Measurements from ENCODE around the gene ZBTB38. TPM values are rescaled to one million over a fixed set of nuclear protein-coding genes. Genes with fewer than 3 reads are reported as not detected.

The ZBTB38 gene
- total RNA-seq, 1 donor from 2014 or later, result 77.6 TPM

DNA sequence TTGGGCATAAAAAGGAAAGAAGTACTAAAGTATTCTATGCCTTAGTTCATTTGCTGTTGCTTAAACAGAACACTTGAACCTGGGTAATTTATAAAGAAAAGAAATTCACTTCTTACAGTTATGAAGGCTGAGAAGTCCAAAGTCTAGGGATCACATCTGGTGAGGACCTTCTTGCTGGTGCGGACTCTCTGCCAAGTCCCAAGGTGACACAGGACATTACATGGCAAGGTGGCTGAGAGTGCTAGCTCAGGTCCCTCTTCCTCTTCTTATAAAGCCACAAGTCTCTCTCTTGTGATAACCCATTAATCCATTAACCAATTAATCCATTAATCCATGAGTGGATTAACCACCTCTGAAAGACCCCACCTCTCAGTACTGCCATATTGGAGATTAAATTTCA is 3.1 kb upstream of the ZBTB38 start:
- DNase-seq (ENCODE audit: low read depth in 2 of 2), result no peak

DNA sequence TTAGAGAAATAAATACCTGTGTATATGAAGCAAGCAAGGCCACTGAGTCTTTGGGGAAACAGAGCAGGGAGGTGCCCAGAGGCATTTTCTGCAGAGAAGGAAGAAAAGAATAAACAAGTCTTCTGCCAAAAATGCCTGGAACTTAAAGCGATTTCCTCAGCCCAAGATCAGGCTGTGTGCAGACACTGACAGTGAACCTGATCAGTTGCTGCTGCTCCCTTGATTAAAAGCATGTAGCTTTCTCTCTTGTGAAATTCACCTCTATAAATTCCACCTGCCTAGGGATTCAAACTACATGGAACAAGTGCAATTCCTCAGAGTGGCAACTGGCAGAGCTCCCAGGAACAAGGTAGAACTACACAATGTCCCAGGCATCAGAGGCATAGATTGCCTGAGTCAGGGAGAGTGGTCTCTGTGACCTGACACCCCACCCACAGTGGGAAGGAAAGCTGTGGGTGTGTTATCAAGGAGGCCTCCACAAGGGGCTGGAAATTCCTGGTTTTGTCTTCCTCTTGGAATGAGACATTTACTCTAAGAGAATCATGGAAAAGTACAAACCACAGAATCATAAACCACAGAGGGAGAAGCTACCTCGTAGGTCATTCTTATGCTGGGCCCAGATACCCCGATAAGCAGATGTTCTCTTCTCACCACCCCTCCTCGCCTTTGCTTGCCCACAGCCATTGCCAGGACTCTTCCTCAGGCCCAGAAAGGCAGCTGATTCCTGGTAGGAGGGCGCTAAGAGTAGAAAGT is 1.8 kb upstream of the ZBTB38 start:
- DNase-seq (ENCODE audit: low read depth in 2 of 2), result peak; percentile 24 to 80

DNA sequence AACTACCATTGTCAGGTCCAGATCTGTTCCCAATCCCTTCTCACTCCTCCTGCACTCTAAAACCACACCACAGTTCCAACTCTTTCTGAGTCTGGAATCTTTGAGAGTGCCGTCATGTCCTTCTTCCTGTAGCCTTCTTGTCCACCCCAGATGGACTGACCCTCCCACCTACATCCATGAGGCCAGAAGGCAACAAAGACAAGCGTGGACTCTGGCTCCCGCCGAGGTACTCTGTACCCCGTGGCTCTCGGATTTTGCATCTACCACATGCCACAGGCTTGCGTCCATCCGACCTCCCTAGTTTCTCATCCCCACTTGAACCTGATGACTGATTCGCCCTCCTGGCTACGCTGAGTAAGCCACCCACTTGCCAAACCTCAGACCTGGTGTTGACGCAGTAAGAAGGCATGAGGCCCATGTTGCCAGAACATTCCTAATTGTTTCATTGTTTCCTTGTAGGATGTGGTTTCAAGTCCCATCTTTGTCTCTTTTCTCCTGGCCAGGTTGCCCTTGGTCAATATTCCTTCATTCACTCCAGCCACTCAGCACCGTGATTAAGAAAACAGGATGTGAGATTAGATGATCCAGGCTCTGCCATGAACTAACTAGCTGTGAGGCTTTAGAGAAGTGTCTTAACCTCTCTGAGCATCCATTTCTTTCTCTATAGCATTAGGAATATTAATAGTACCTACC is 1.1 kb upstream of the ZBTB38 start:
- DNase-seq (ENCODE audit: low read depth in 2 of 2), result peak; percentile 45 to 98

DNA sequence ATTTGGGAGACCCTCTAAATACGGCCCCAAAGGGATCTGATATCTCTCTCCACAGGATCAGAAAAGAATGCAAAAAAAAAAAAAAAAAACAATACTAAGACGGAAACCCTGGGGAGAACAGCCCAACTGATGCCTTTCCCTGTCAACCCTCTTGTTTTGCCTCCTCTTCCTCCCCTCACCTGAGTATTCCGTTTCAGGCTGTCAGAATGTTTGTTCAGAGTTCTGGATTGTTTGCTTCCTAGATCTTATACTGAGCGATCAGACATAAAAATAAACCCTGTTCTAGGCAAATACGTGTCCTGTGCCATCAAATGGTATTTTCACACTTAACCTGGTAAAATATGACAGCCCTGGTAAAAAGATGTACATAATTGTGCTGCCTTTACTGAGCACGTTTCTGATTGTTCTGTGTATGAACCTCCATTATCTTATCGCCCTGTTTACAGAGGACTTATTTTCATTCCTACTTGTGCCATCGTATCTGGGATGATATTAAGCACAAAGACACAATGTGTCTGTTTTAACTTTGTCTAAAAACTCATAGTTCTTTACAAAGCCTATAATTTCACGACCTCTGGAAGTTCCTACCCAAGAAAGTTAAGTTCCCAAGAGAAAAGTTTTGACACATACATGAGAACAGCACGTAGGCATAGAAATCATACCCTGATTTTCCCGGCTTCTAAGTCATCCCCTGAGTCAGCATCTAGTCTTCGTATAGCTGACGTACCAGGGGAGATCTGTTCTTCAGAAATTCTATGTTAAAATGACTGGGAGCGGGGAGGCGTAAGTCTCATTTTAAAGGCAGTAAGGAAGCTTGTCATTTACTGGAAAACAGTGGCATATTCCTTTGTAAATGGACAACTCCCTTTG is 856 bp downstream of the ZBTB38 start:
- peak; percentile 62 to 89 for DNase-seq (ENCODE audit: low read depth in 2 of 2)

DNA sequence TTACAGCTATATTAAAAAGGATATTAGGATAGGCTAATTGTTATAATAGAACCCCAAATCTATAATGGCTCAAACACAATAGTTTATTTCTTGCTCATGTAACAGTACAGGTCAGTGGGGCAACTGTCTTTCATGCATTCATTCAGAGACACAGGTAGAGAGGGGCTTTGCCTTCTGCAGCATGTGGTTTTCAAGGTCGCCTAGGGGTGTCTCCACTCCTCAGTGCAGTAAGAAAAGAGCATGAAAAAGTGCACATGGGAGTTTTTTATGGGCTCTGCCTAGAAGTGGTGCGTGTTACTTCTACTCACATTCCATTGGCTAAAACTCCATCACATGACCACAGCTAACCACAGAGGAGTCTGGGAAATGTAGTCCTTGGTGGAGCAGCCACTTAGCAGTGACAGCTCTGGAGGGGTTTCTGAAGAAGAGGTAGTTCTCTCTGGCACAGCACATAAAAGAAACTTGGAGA is 1.8 kb downstream of the ZBTB38 start:
- DNase-seq (ENCODE audit: low read depth in 2 of 2), result peak; percentile 93 to 94

DNA sequence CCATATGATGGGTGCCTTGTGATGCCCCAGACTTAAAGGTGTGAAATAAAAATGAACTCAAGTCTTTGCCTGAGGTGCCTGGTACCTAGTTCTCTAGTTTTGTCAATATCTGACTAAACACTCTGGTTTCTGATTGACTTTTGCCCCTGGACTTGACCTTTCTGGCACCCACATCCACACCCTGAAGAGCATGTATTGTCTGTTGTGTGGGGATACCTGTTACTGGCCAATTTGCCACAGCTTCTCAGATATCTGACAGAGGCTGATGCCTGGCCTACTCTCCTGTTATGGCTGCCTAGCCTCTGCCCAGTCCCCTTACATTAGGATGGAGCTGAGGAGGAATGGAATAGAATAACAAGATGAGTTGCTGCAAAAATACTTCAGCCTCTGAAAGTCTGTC is 3.6 kb downstream of the ZBTB38 start:
- DNase-seq (ENCODE audit: low read depth in 2 of 2), result no peak

DNA sequence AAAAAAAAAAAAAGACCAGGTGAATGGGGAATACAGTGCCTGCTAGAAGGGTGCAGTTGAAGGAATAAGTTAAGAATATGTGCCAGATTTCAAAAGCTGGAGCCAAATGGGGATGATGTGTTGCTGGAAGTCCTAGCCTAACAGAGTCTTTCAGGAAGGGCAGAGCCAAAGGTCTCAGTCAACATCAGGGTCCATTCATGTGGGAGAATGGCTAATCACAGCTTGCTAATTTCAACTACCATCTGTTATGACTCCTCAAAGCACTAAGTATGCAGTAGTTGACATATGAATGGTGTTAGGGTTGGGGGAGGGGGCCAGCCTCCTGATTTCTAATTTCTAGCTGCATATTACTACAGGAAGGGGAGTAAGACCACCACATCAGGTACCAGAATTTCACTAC is 4.4 kb downstream of the ZBTB38 start:
- no peak for DNase-seq (ENCODE audit: low read depth in 2 of 2)

DNA sequence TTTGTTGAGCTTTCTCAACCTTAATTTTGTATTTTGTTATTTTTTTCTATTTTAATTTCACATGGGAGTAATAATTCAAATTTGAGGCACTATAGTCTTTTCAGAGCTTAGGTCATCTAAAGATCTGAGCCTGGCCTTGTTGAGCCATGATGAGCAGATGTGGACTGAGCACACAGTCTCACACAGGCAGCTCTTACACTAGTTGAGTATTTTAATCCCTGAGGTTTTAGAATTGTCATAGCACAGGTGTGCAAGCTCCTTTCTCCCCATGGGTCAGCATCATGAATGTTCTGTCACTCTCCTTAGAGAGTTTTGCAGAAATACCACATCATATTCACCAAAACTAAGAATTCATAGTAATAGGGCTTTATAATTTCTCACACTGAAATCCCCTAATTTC is 4.9 kb downstream of the ZBTB38 start:
- no peak for DNase-seq (ENCODE audit: low read depth in 2 of 2)

DNA sequence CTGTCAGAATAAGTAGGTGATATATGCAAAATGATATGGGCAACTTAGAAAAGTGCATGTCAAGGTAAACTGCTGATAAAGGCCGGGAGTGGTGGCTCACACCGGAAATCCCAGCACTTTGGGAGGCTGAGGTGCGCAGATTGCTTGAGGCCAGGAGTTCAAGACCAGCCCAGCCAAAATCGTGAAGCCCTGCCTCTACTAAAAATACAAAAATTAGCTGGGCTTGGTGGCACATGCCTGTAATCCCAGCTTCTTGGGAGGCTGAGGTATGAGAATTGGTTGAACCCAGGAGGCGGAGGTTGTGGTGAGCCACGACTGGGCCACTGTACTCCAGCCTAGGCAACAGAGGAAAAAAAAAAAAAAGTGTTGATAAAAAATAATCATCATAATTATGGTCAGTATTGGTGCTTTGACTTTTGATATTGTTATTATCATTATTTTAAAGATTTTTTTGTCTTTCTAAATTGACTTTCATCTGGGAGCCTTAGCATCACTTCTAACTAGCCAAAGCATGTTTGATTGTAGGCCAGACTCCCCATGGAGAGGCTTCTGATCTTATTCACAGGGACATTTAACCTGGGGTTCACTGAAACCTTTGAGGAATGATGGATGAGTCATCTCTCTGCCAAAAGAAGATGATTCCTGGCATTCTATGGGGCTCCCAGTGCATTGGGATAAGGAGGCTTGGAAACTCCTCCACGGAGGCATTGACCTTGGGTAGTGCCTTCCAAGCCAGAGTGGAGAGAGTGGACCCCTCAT is 5.6 kb downstream of the ZBTB38 start:
- peak in 1 of 2 donors; percentile 7 for DNase-seq (ENCODE audit: low read depth in 2 of 2)

DNA sequence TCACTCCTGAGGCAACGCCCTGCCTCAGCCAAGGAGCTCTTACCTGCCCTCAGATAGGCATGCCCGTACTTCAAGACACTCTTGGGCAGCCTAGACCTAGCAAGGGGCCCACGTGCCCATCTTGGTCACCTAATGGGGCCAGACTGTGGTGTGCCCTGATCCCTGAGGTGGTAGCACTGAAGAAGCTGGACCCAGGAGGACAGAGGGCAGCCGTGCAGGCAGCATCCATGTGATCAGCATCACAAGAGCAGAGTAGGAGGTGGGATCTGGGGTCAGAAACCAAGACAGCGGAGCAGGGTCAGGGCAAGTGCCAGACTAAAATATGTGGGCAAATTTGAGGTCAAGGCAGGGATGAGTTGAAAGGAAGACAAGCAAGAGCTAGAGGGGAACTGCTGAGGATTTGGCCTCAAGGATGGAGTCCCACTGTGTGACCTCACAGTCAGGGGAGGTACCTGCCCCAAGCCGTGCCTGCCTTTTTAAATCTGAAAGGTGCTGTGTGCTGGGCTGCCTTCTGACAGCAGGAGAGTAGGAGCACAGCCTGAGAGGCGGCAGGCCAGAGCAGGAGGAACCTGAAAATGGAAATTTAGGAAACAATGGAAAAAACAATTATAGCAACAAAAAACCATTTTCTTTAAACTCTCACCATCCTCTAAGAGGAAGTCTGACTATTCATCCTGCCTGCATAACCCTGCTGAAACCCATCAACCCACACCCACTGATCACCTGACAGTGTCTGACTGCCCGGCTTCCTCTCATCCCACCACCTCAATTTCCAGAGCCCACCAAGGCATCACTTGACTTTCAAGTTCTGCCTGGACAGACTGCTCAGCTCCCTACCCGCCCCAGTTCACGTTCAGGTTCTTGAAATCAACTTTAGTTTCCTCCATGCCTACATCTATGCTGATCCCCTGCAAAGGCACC is 7.3 kb downstream of the ZBTB38 start:
- no peak for DNase-seq (ENCODE audit: low read depth in 2 of 2)

DNA sequence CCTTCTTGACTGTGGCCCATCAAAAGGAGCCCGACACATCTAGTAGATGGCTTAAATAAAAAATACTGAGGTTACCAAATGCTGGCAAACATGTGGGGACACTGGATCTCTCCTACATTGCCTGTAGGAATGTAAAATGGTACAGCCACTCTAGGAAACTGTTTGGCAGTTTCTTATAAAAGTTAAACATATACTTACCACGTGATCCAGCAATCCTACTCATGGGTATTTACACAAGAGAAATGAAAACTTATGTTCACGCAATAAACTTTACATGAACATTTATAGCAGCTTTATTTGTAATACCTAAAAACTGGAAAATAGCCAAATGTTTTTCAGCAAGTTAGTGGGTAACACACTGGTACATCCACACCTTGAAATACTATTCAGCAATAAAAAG is 9.1 kb downstream of the ZBTB38 start:
- no peak for DNase-seq (ENCODE audit: low read depth in 2 of 2)

DNA sequence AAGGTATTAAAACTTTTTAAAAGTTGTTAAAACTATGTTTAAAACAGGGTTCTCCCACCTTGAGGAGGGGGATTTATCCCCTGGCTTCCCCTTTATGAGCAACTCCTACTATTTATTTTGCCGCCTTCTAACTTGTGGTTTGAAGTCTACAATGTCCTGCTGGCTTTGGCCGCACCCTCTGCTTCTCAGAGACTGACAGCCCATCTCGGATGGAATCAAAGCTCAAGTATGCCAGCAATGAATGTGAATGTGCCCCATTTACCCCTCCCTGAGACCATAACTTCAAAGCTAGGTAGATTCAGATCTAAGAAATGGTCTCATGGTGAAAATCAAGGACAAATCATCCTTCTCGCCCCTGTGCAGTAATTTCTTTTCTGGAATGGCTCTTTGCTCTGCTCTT is 10.3 kb downstream of the ZBTB38 start:
- no peak for DNase-seq (ENCODE audit: low read depth in 2 of 2)

DNA sequence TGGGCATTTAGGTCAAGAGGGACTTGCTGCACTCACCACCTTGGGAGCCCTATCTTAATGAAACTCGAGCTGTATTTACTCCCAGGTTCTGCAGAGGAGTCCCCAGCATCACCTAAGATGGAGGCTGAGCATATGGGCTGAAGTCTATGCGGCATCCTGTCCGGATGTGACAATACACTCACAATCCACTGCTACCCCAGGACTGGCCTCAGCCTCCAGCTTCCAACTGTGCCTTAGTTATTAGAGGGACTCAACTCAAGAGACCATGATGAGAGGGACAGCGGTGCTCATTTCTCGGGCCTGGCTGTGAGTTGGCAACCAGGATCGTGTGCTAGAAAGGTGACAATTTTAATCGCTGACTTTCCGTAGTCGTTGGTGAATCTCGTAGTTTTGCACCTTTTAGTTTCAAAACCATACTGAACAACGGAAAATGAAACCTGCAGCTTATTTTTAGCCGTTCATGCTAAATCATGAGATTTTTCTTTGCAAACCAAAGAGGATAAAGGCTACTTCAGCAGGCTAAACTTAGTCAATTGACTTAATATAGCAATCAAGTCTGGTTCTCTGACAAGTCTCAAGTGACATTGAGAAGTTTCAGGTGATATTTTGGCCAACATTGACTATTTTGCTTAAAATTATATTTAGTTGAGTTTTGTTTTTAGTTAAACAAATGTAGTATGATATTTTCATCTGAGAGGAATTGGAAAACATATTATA is 11.1 kb downstream of the ZBTB38 start:
- DNase-seq (ENCODE audit: low read depth in 2 of 2), result no peak

DNA sequence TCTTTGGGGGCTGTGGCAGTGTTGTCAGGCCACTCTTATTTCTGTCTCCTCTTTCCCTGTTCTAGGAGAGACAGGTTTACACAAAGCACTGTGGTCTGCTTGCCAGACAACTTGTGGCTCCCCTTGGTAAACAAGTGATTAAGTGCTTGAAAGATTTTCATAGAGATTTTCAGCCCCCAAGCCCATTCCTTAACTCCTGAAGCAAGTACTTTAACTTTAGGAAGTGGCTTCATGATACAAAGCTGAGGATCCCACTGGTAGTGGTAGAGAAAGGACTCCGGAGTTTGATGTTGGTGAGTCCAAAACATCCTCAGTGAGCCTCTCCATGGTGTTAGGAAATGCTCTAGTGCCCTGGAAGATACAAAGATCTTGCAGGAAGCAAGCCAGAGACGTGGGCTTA is 12.0 kb downstream of the ZBTB38 start:
- DNase-seq (ENCODE audit: low read depth in 2 of 2), result no peak

DNA sequence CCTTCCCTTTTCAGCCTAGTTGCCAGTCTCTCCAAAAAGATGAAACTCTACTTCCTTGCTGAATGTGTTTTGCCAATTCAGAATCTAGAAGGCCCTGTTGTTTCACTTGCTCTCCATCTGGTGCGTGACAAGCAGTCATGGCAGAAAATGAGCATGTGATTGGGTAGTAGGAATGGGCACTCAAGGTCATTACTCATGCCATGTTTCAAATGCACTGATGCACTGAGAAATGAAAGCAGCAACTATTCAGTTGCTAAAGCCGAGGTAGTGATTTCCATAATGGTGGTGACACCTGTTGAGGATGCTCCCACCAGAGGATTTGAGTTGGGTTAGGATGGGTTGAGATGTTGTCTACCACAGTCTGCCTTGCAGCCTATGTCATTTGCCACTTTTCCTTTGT is 12.7 kb downstream of the ZBTB38 start:
- no peak for DNase-seq (ENCODE audit: low read depth in 2 of 2)

DNA sequence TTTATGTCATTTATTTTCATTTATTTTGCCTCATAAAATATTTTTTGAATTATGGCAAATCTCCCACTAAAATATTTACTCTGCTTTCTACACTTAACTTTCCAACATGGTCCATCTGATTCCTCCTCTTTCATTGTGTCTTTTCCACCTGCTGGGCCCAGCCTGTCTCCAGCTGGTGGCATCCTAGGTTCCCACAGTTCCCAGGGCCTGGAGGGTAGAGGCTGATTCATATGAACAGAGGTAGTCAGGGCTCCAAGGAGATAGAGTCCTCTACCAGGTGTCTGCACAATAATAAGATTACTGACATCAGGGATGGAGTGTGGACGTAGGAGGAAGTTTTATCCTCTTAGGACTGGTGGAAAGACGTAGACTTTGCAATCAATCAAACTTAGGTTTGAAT is 14.3 kb downstream of the ZBTB38 start:
- no peak for DNase-seq (ENCODE audit: low read depth in 2 of 2)

DNA sequence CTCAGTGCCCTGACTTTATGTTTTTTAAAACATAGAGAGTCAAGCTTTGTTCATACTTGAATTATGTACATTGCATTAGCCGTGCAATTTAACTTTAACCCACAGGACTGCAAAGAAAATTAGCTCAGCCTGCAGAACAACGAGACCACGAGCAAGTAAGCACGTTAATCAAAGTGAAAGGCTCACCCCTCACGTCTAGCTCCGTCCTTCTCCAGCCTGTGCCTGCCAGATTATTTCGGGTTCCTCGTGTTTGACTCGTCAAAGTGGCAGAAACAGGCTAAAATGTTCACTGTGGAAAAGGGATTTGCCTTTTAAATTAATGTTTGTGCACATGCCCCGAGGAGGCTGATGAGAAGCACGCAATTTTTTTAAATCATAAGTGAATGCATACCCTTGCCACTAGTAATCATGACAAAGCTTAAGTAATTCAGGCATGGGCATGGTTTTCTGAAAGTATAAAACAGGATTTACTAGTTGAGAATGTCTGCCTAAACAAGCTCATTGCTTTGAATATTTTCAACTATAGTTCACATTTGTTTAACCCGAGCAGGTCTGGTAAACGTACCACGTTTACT is 15.3 kb downstream of the ZBTB38 start:
- no peak for DNase-seq (ENCODE audit: low read depth in 2 of 2)

DNA sequence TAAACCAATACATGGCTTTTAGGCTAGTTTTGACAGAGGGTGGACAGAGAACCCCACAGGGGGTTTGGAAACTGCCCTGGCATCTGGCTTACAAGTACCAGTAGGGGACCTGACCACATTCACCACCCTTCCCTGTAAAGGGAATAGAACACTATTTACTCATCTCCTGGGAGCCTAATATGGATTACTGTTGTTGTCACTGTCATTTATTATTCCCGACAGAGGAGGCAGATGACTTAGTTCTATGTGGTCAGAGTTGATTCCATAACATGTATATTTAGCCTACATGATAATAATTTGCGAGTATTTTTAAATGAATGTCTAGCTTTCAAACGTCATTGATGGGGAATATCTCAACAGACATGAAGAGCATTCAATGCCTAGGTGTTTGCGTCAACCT is 15.9 kb downstream of the ZBTB38 start:
- DNase-seq (ENCODE audit: low read depth in 2 of 2), result no peak

DNA sequence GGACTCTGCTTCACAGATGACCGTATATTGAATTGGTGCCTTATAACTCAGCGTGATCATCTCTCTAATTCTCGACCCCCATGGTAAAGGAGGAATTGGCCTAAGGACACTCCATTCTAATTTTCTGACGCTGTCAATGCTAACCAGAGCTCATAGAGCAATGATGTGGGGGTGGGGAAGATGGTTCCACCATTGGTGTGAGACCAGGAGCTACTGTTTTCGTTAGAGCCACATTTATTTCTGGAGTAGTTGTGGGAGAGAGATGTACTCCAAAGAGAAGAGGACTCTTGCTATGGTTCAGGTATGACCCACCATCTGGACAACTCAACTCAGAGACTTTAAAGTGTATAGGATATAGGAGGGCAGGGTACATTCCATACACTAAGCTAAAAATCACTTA is 16.3 kb downstream of the ZBTB38 start:
- DNase-seq (ENCODE audit: low read depth in 2 of 2), result no peak
